ENCODE measurements around the gene SEC11C. TPM values are rescaled to one million over a fixed set of nuclear protein-coding genes. Genes with fewer than 3 reads are reported as not detected.

The SEC11C gene
- total RNA-seq, 4 donors from 2014 or later: 20.5 to 26.4 (median 22.2) TPM

DNA sequence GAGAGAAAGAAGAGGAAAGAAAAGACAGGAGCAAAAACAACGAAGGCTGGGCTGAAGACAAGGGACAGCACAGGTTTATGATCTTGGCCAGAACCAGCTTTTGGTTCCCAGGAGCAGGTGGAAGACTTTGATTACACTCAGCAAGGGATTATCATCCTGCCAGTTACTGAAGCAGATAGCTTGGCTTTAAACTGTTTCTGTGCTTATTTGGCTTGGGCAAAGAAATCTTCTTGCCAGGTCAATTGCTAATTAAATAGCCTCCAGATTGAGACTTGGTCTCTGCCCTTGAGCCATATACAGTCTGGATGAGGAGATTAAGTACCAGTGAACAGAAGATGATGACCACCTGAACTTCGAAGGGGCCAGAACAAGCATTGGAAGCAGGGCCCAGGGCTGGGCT is 58.0 kb downstream of the SEC11C start:
- DNase-seq (ENCODE audit: extremely low spot score): no peak
- Histone ChIP-seq H3K4me1 (no peaks in the 10 kb centered on the region), H3K36me3 (no peaks in the 10 kb centered on the region), H3K27me3 (peaks cover 0 to 3% (median 0%) of the 10 kb centered on the region in 4 donors), H3K4me3 (no peak overlapping the region), H3K9me3 (no peaks in the 10 kb centered on the region), H3K27ac (replicated peaks in 1 of 4) (no peak overlapping the region)
- TF ChIP-seq EP300 (IDR thresholded peaks at IDR 0.05): no peak
- TF ChIP-seq, protein P1, sequence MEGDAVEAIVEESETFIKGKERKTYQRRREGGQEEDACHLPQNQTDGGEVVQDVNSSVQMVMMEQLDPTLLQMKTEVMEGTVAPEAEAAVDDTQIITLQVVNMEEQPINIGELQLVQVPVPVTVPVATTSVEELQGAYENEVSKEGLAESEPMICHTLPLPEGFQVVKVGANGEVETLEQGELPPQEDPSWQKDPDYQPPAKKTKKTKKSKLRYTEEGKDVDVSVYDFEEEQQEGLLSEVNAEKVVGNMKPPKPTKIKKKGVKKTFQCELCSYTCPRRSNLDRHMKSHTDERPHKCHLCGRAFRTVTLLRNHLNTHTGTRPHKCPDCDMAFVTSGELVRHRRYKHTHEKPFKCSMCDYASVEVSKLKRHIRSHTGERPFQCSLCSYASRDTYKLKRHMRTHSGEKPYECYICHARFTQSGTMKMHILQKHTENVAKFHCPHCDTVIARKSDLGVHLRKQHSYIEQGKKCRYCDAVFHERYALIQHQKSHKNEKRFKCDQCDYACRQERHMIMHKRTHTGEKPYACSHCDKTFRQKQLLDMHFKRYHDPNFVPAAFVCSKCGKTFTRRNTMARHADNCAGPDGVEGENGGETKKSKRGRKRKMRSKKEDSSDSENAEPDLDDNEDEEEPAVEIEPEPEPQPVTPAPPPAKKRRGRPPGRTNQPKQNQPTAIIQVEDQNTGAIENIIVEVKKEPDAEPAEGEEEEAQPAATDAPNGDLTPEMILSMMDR (IDR thresholded peaks at IDR 0.05): no peak
- 52% methylated on average over 2 of the region's 2 CpGs for WGBS
- intact Hi-C loops (cut with DNase I): no loop called here

DNA sequence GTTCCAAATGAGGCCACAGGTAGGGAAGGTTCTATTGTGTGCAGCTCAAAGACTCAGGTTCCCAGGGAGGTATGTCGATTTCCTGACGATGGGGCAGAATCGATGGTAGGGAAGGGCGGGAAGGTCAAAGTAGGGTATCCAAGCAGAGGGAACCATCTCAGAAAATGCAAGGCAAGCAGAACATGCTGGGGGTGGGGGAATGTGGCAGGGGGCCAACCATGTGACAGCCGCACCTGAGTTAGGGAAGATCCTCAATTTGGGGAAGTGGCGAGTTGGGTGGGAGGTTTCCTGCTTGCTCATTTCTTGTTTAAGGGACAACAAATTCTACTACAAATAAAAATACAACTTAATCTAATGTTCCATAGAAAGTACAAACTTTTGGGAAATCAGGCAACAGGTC is 58.5 kb downstream of the SEC11C start:
- H3K9me3 ChIP-seq: no peaks in the 10 kb centered on the region
- H3K36me3 ChIP-seq: no peaks in the 10 kb centered on the region
- H3K4me1 ChIP-seq: no peaks in the 10 kb centered on the region
- WGBS: 84% methylated on average over 6 of the region's 6 CpGs
- H3K27me3 ChIP-seq: peaks cover 0 to 3% (median 0%) of the 10 kb centered on the region in 4 donors
- intact Hi-C loops (cut with DNase I): no loop called here
- H3K4me3 ChIP-seq: no peak overlapping the region
- no peak overlapping the region for H3K27ac ChIP-seq (replicated peaks in 1 of 4)
- DNase-seq (ENCODE audit: extremely low spot score): no peak
- no peak for TF ChIP-seq EP300 (IDR thresholded peaks at IDR 0.05)
- TF ChIP-seq POLR2AphosphoS5 (IDR thresholded peaks at IDR 0.05): no peak
- TF ChIP-seq, protein P1 (IDR thresholded peaks at IDR 0.05): no peak
- no peak for TF ChIP-seq POLR2A (IDR thresholded peaks at IDR 0.05; ENCODE audit: low read depth)

DNA sequence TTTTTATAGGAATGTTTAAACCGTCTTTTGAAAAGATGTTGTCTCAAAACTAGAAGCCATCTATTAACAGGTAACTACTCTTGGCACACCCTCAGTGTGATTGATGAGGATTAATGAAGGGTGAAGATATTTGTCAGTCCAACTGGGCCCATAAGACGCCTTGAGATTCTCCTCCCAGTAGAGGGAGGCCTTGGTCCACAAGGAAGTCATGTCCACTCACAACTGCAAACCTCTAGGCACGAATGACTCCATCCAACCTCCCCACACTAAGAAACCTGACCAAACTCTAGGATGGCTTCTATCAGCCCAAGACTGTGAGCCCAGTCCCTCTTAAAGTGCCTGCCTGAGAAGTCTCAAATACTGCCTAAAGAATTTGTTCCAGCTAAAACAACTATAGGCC is 61.1 kb downstream of the SEC11C start:
- no peaks in the 10 kb centered on the region for H3K4me1 ChIP-seq
- 68% methylated on average over 3 of the region's 3 CpGs for WGBS
- DNase-seq (ENCODE audit: extremely low spot score): no peak
- no peak overlapping the region for H3K4me3 ChIP-seq
- intact Hi-C loops (cut with DNase I): no loop called here
- H3K27ac ChIP-seq (replicated peaks in 1 of 4): no peak overlapping the region
- TF ChIP-seq POLR2AphosphoS5 (IDR thresholded peaks at IDR 0.05) (no peak), EP300 (IDR thresholded peaks at IDR 0.05) (no peak), POLR2A (IDR thresholded peaks at IDR 0.05; ENCODE audit: low read depth) (no peak)
- TF ChIP-seq, protein P1 (IDR thresholded peaks at IDR 0.05): no peak
- H3K27me3 ChIP-seq: peaks cover 0 to 3% (median 0%) of the 10 kb centered on the region in 4 donors
- no peaks in the 10 kb centered on the region for H3K36me3 ChIP-seq
- H3K9me3 ChIP-seq: no peaks in the 10 kb centered on the region

DNA sequence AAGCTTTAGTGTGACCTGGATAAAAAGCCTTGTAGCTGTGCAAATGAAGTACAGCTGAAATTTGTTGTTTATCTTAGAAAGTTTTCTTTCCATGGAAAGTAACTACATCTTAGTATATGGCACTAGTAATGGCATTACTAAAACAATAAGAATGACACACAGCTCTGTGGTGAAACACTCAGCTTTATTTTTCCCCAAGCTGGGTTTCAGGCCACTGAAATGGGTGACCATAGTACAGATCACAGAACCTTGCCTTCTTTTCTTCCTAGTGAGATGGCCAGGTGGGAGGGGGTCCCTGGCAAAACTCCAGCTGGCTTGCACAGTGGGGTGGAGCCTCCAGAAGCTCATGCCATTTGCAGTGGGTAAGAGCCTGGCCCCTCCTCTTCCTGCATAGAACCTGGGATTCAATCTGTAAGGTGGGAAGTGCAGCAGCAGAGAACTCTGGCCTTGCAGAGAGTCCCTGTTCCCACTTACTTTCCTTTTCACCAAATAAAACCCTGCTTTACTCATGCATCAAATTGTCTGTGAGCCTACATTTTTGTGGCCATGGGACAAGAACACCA is 62.7 kb downstream of the SEC11C start:
- no peaks in the 10 kb centered on the region for H3K9me3 ChIP-seq
- no peak overlapping the region for H3K4me3 ChIP-seq
- intact Hi-C loops (cut with DNase I): no loop called here
- TF ChIP-seq EP300 (IDR thresholded peaks at IDR 0.05) (no peak), POLR2AphosphoS5 (IDR thresholded peaks at IDR 0.05) (no peak), POLR2A (IDR thresholded peaks at IDR 0.05; ENCODE audit: low read depth) (no peak)
- TF ChIP-seq, protein P1 (IDR thresholded peaks at IDR 0.05): no peak
- no peak for DNase-seq (ENCODE audit: extremely low spot score)
- no peaks in the 10 kb centered on the region for H3K36me3 ChIP-seq
- H3K27me3 ChIP-seq: no peaks in the 10 kb centered on the region
- no peak overlapping the region for H3K27ac ChIP-seq (replicated peaks in 1 of 4)
- no peaks in the 10 kb centered on the region for H3K4me1 ChIP-seq

DNA sequence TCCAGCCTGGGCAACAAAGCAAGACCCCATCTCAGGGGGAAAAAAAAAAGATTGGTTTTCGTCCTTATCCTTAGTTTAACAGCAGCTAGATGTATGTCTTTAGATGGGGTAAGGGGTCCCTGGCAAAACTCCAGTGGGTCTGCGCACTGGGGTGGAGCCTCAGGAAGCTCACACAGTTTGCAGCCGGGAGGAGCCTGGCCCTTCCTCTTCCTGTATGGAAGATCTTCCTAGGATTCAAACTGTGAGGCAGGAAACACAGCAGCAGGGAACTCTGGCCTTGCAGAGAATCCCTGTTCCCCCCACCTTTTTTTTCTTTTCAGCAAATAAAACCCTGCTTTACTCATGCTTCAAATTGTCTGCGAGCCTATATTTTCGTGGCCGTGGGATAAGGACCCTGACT is 67.8 kb downstream of the SEC11C start:
- no peak for TF ChIP-seq EP300 (IDR thresholded peaks at IDR 0.05)
- TF ChIP-seq, protein P1 (IDR thresholded peaks at IDR 0.05): no peak
- no peak for TF ChIP-seq POLR2A (IDR thresholded peaks at IDR 0.05; ENCODE audit: low read depth)
- TF ChIP-seq POLR2AphosphoS5 (IDR thresholded peaks at IDR 0.05): no peak
- Histone ChIP-seq H3K36me3 (no peaks in the 10 kb centered on the region), H3K4me1 (no peaks in the 10 kb centered on the region), H3K9me3 (no peaks in the 10 kb centered on the region), H3K4me3 (no peak overlapping the region), H3K27me3 (peaks cover 0 to 19% (median 0%) of the 10 kb centered on the region in 4 donors), H3K27ac (replicated peaks in 1 of 4) (no peak overlapping the region)
- intact Hi-C loops (cut with DNase I): no loop called here
- WGBS: 73% methylated on average over 6 of the region's 6 CpGs
- DNase-seq (ENCODE audit: extremely low spot score): no peak
